ENCODE measurements around the gene KLK8.
A peak's percentile ranks its signal among the peaks of the same experiment; 100 is the strongest.

Gene KLK8

GRCh38 chr19:51001515-51001914 lies at the start of gene KLK8:
KLK8 (minus strand) TSS chr19:51001604; CDS start chr19:51001167, 437 bp downstream.
- no peak for DNase-seq

- DNase-seq, result no peak
These were observed 45.6 kb upstream of the KLK8 start for GRCh38 chr19:51047031-51047335.

- no peak for DNase-seq
These were observed 42.9 kb upstream of the KLK8 start for GRCh38 chr19:51044327-51044726.

- no peak for DNase-seq
These were observed 42.1 kb upstream of the KLK8 start for GRCh38 chr19:51043497-51043896.

GRCh38 chr19:51040151-51040550 lies 38.7 kb upstream of the KLK8 start:
- no peak for DNase-seq

- DNase-seq, result no peak
These were observed 35.1 kb upstream of the KLK8 start for GRCh38 chr19:51036519-51036918.

GRCh38 chr19:51034704-51035103 lies 33.3 kb upstream of the KLK8 start, which contains the start of gene KLK12:
KLK12 (minus strand) TSS chr19:51035002; CDS start chr19:51034621, 381 bp downstream.
- no peak for DNase-seq

- DNase-seq, result no peak
These were observed 30.4 kb upstream of the KLK8 start for GRCh38 chr19:51031880-51032225.

- no peak for DNase-seq
These were observed 29.9 kb upstream of the KLK8 start for GRCh38 chr19:51031220-51031879.

- no peak for DNase-seq
These were observed 29.2 kb upstream of the KLK8 start for GRCh38 chr19:51030631-51031030.

GRCh38 chr19:51029718-51030117 lies 28.3 kb upstream of the KLK8 start:
- no peak for DNase-seq

GRCh38 chr19:51027873-51028272 lies 26.5 kb upstream of the KLK8 start:
- DNase-seq, result no peak

GRCh38 chr19:51027126-51027806 lies 25.9 kb upstream of the KLK8 start:
- no peak for DNase-seq

- DNase-seq, result no peak
These were observed 25.1 kb upstream of the KLK8 start, which contains the start of gene KLK11 for GRCh38 chr19:51026554-51026831. KLK11 (minus strand) TSS chr19:51026616; CDS start chr19:51025631, 985 bp downstream.

- no peak for DNase-seq
These were observed 24.6 kb upstream of the KLK8 start for GRCh38 chr19:51025809-51026553.

GRCh38 chr19:51025401-51025800 lies 24.0 kb upstream of the KLK8 start:
- no peak for DNase-seq

- no peak for DNase-seq
These were observed 23.5 kb upstream of the KLK8 start for GRCh38 chr19:51024924-51025323.

GRCh38 chr19:51023946-51024345 lies 22.5 kb upstream of the KLK8 start:
- no peak for DNase-seq

- DNase-seq, result no peak
These were observed 21.1 kb upstream of the KLK8 start for GRCh38 chr19:51022526-51022925.

- no peak for DNase-seq
These were observed 19.7 kb upstream of the KLK8 start for GRCh38 chr19:51020988-51021651.

GRCh38 chr19:51019544-51019925 lies 18.1 kb upstream of the KLK8 start, which contains the start of gene KLK10:
KLK10 (minus strand) TSS chr19:51019709; CDS start chr19:51019130, 579 bp downstream.
- no peak for DNase-seq

- DNase-seq, result peak; percentile 57
These were observed 17.5 kb upstream of the KLK8 start for GRCh38 chr19:51018745-51019543.
